BJ (cell line): ENCODE results near the gene TBC1D10A. TPM values are rescaled to one million over a fixed set of nuclear protein-coding genes. Genes with fewer than 3 reads are reported as not detected.

Experiments
- CTCF ChIA-PET: fragments of 350-600 bp; formaldehyde crosslinking; extraction: SDS; loops from one replicate; lab custom pipeline; 2021; ENCODE audit warnings: antibody characterized with exemption, inconsistent platforms; lab: Yijun Ruan, JAX
- POLR2A ChIA-PET: fragments of 300-600 bp; sonication (Branson Sonifier 250); formaldehyde crosslinking; extraction: SDS; loops from one replicate; lab custom pipeline; 2021; ENCODE audit warnings: antibody characterized with exemption; lab: Charles Lee
- DNase-seq: peaks from one replicate; pipeline ENCODE4 v3.0.0-alpha.2; 2011; ENCODE audit warnings: low read depth
- H3K27me3 ChIP-seq: 2 replicates; pipeline ENCODE4 v1.6.0; 2011; ENCODE audit warnings: low read length; ENCODE audit not compliant: control insufficient read depth, insufficient read depth
- H3K36me3 ChIP-seq: 2 replicates; pipeline ENCODE4 v1.5.1; 2011; ENCODE audit warnings: low read length; ENCODE audit not compliant: control insufficient read depth, insufficient read depth
- H3K4me3 ChIP-seq: 2 replicates; pipeline ENCODE4 v1.5.1; 2011; ENCODE audit warnings: low read depth, mild to moderate bottlenecking, control low read depth, low read length
- CTCF ChIP-seq: IDR thresholded peaks from 2 replicates; pipeline ENCODE4 v1.5.1; 2011; ENCODE audit warnings: low read depth, mild to moderate bottlenecking, control low read depth, inconsistent platforms, low read length, moderate library complexity; ENCODE audit not compliant: insufficient read depth
- polyA plus RNA-seq: library from polyadenylated mRNA; depleted of rRNA; stranded (reverse); fragments of >200 nt; gene quantifications from 2 replicates; pipeline ENCODE4 v1.2.3, GENCODE V29; 2011; rRNA removed

Gene TBC1D10A
- polyA plus RNA-seq, 1 experiment = 22.1 TPM

GRCh38 chr22:30244066-30244465 lies 82.7 kb downstream of the TBC1D10A start:
- peaks cover 9% of the 10 kb centered on the region for H3K36me3 ChIP-seq
- POLR2A ChIA-PET = no interaction called here
- CTCF ChIA-PET = interaction anchor here (0.9 to 1.2 kb wide), 2 partner anchors 40 to 142 kb away, joined by 3 read pairs; no protein-coding TSS in a partner anchor
- no peak for TF ChIP-seq CTCF
- H3K4me3 ChIP-seq = no peak overlapping the region
- no peak for DNase-seq
- H3K27me3 ChIP-seq = no peaks in the 10 kb centered on the region

GRCh38 chr22:30243661-30244060 lies 83.1 kb downstream of the TBC1D10A start:
- POLR2A ChIA-PET = no interaction called here
- Histone ChIP-seq H3K27me3 (no peaks in the 10 kb centered on the region), H3K4me3 (no peak overlapping the region), H3K36me3 (peaks cover 9% of the 10 kb centered on the region)
- CTCF ChIA-PET = interaction anchor here (0.9 to 3.6 kb wide), 3 partner anchors 12 to 142 kb away, joined by 3 to 11 read pairs (median 3); no protein-coding TSS in a partner anchor
- TF ChIP-seq CTCF = no peak
- no peak for DNase-seq

Other genes with a start within 250 kb of the TBC1D10A start
- not detected in 2 replicates for gene HORMAD2, start 246.5 kb downstream of the TBC1D10A start, polyA plus RNA-seq
- gene LIF, start 80.2 kb downstream of the TBC1D10A start, polyA plus RNA-seq = 3.8 and 5.8 TPM in 2 replicates
- not detected in 2 replicates for gene OSM, start 60.1 kb downstream of the TBC1D10A start, polyA plus RNA-seq
- 7.7 and 16.4 TPM in 2 replicates for gene CASTOR1, start 37.4 kb downstream of the TBC1D10A start, polyA plus RNA-seq
- gene SF3A1, start 30.0 kb upstream of the TBC1D10A start, polyA plus RNA-seq = 43.2 and 66.8 TPM in 2 replicates
- 1.3 and 1.6 TPM in 2 replicates for gene CCDC157, start 30.1 kb upstream of the TBC1D10A start, polyA plus RNA-seq
- gene RNF215, start 60.5 kb upstream of the TBC1D10A start, polyA plus RNA-seq = 11.1 and 15.8 TPM in 2 replicates
- gene SEC14L2, start 70.1 kb upstream of the TBC1D10A start, polyA plus RNA-seq = 20.1 and 22.8 TPM in 2 replicates
- gene MTFP1, start 98.8 kb upstream of the TBC1D10A start, polyA plus RNA-seq = 4.9 and 8.3 TPM in 2 replicates
- not detected in 2 replicates for gene SEC14L3, start 145.1 kb upstream of the TBC1D10A start, polyA plus RNA-seq
- not detected in 2 replicates for gene SEC14L4, start 178.8 kb upstream of the TBC1D10A start, polyA plus RNA-seq
- 0.05 and 0.09 TPM in 2 replicates for gene SEC14L6, start 219.8 kb upstream of the TBC1D10A start, polyA plus RNA-seq
- gene GAL3ST1, start 247.7 kb upstream of the TBC1D10A start, polyA plus RNA-seq = not detected in 2 replicates